HEK293 (cell line): ENCODE measurements around the gene NR2F2.

Experiments
- FEZF1 ChIP-seq: fragments of 450-650 bp; formaldehyde crosslinking; IDR thresholded peaks from 2 replicates; pipeline ENCODE4 v1.5.1; 2016; ENCODE audit warnings: missing biosample characterization, missing genetic modification characterization
- KLF10 ChIP-seq: fragments of 450-650 bp; IDR thresholded peaks from 2 replicates; pipeline ENCODE4 v1.5.1; 2018; ENCODE audit warnings: missing biosample characterization, mild to moderate bottlenecking, missing genetic modification characterization
- KLF8 ChIP-seq: fragments of 450-650 bp; formaldehyde crosslinking; IDR thresholded peaks from 2 replicates; pipeline ENCODE4 v1.5.1; 2016; ENCODE audit warnings: missing biosample characterization, missing genetic modification characterization
- PRDM6 ChIP-seq: fragments of 450-650 bp; formaldehyde crosslinking; IDR thresholded peaks from 2 replicates; pipeline ENCODE4 v1.5.1; 2017; ENCODE audit warnings: missing biosample characterization, missing genetic modification characterization
- SETDB1 ChIP-seq: IDR thresholded peaks from one replicate; pipeline ENCODE4 v1.6.1; 2017; ENCODE audit warnings: mild to moderate bottlenecking, low read length, moderate library complexity, mixed read lengths; ENCODE audit not compliant: insufficient read length
- SP3 ChIP-seq: fragments of 450-650 bp; formaldehyde crosslinking; IDR thresholded peaks from 2 replicates; pipeline ENCODE4 v1.5.1; 2016; ENCODE audit warnings: missing biosample characterization, missing genetic modification characterization
- SP7 ChIP-seq: fragments of 450-650 bp; formaldehyde crosslinking; IDR thresholded peaks from 2 replicates; pipeline ENCODE4 v1.5.1; 2016; ENCODE audit warnings: missing biosample characterization, missing genetic modification characterization
- ZBTB26 ChIP-seq: fragments of 450-650 bp; formaldehyde crosslinking; optimal IDR thresholded peaks from 2 replicates; pipeline ENCODE3; 2016; ENCODE audit warnings: missing biosample characterization, mild to moderate bottlenecking, missing genetic modification characterization
- ZFHX2 ChIP-seq: fragments of 450-650 bp; formaldehyde crosslinking; conservative IDR thresholded peaks from 2 replicates; pipeline ENCODE4 v1.5.1; 2016; ENCODE audit warnings: missing biosample characterization, missing genetic modification characterization
- ZFP69B ChIP-seq: fragments of 450-650 bp; formaldehyde crosslinking; IDR thresholded peaks from 2 replicates; pipeline ENCODE4 v1.5.1; 2016; ENCODE audit warnings: missing biosample characterization, missing genetic modification characterization
- ZIC2 ChIP-seq: fragments of 450-650 bp; formaldehyde crosslinking; IDR thresholded peaks from 2 replicates; pipeline ENCODE4 v1.5.1; 2016; ENCODE audit warnings: missing biosample characterization, missing genetic modification characterization
- ZNF133 ChIP-seq: fragments of 450-650 bp; formaldehyde crosslinking; IDR thresholded peaks from 2 replicates; pipeline ENCODE4 v1.5.1; 2016; ENCODE audit warnings: missing biosample characterization, missing genetic modification characterization
- ZNF2 ChIP-seq: fragments of 450-650 bp; formaldehyde crosslinking; IDR thresholded peaks from 2 replicates; pipeline ENCODE4 v1.5.1; 2016; ENCODE audit warnings: missing biosample characterization, missing genetic modification characterization
- ZNF324 ChIP-seq: fragments of 450-650 bp; formaldehyde crosslinking; IDR thresholded peaks from 2 replicates; pipeline ENCODE4 v1.5.1; 2016; ENCODE audit warnings: missing biosample characterization, missing genetic modification characterization
- ZNF423 ChIP-seq: fragments of 450-650 bp; formaldehyde crosslinking; IDR thresholded peaks from 2 replicates; pipeline ENCODE4 v1.5.1; 2016; ENCODE audit warnings: missing biosample characterization, missing genetic modification characterization
- ZNF426 ChIP-seq: fragments of 450-650 bp; formaldehyde crosslinking; IDR thresholded peaks from 2 replicates; pipeline ENCODE4 v1.5.1; 2017; ENCODE audit warnings: missing biosample characterization, missing genetic modification characterization, mild to moderate bottlenecking, inconsistent platforms, moderate library complexity
- ZNF501 ChIP-seq: fragments of 450-650 bp; formaldehyde crosslinking; IDR thresholded peaks from 2 replicates; pipeline ENCODE4 v1.5.1; 2016; ENCODE audit warnings: missing biosample characterization, missing genetic modification characterization
- ZNF514 ChIP-seq: fragments of 450-650 bp; formaldehyde crosslinking; IDR thresholded peaks from 2 replicates; pipeline ENCODE4 v1.5.1; 2016; ENCODE audit warnings: missing biosample characterization, missing genetic modification characterization
- ZNF561 ChIP-seq: fragments of 450-650 bp; IDR thresholded peaks from 2 replicates; pipeline ENCODE4 v1.5.1; 2018; ENCODE audit warnings: missing biosample characterization, missing genetic modification characterization, borderline replicate concordance
- ZNF571 ChIP-seq: fragments of 450-650 bp; formaldehyde crosslinking; IDR thresholded peaks from 2 replicates; pipeline ENCODE4 v1.5.0; 2017; ENCODE audit warnings: missing biosample characterization, missing genetic modification characterization
- ZNF785 ChIP-seq: fragments of 450-650 bp; formaldehyde crosslinking; IDR thresholded peaks from 2 replicates; pipeline ENCODE4 v1.5.1; 2016; ENCODE audit warnings: missing biosample characterization, missing genetic modification characterization
- ZNF837 ChIP-seq: fragments of 450-650 bp; formaldehyde crosslinking; IDR thresholded peaks from 2 replicates; pipeline ENCODE4 v1.5.1; 2016; ENCODE audit warnings: missing biosample characterization, missing genetic modification characterization
- TF ChIP-seq, protein P1 (sequence below): fragments of 450-650 bp; IDR thresholded peaks from 2 replicates; pipeline ENCODE4 v1.5.1; 2018; ENCODE audit warnings: missing biosample characterization, missing genetic modification characterization
- TF ChIP-seq, protein P2 (sequence below): fragments of 450-650 bp; IDR thresholded peaks from 2 replicates; pipeline ENCODE4 v1.5.1; 2018; ENCODE audit warnings: missing biosample characterization, mild to moderate bottlenecking, missing genetic modification characterization
- TF ChIP-seq, protein P3 (sequence below): fragments of 450-650 bp; formaldehyde crosslinking; IDR thresholded peaks from 2 replicates; pipeline ENCODE4 v1.5.1; 2016; ENCODE audit warnings: missing biosample characterization, missing genetic modification characterization
- TF ChIP-seq, protein P4 (sequence below): fragments of 450-650 bp; formaldehyde crosslinking; IDR thresholded peaks from 2 replicates; pipeline ENCODE4 v1.5.1; 2016; ENCODE audit warnings: missing biosample characterization, missing genetic modification characterization
- TF ChIP-seq, protein P5 (sequence below): fragments of 450-650 bp; formaldehyde crosslinking; IDR thresholded peaks from 2 replicates; pipeline ENCODE4 v1.5.1; 2016; ENCODE audit warnings: missing biosample characterization, missing genetic modification characterization, low read depth

NR2F2 gene

GRCh38 chr15:96330450-96331143 lies at the start of gene NR2F2 (continued):
- TF ChIP-seq ZBTB26 (peak; percentile 52), ZIC2 (0 out of 2 replicates have a peak, but pooled peaks have one; percentile 18), SP7 (tag by site-specific recombination) (peak; percentile 77), ZNF514 (no peak), SP3 (tag by site-specific recombination) (no peak), ZNF423 (tag by site-specific recombination) (no peak; the same call in 1 of the 2 replicates), ZNF133 (tag by site-specific recombination) (no peak), ZNF501 (tag by site-specific recombination) (peak; percentile 75; the same call in 1 of the 2 replicates), SETDB1 (no peak), KLF8 (tag by site-specific recombination) (peak; percentile 57), ZNF785 (tag by site-specific recombination) (no peak), ZFHX2 (0 out of 2 replicates have a peak, but pooled peaks have one; percentile 7), ZNF571 (tag by site-specific recombination) (no peak), ZFP69B (tag by site-specific recombination) (peak; percentile 80), ZNF561 (tag by site-specific recombination) (peak; percentile 68; the same call in 1 of the 2 replicates), KLF10 (tag by site-specific recombination) (peak; percentile 42; the same call in 1 of the 2 replicates), ZNF837 (tag by site-specific recombination) (no peak), FEZF1 (peak; percentile 98), ZNF324 (tag by site-specific recombination) (peak; percentile 64; the same call in 1 of the 2 replicates), ZNF426 (no peak), PRDM6 (tag by site-specific recombination) (peak; percentile 54; the same call in 1 of the 2 replicates), ZNF2 (tag by site-specific recombination) (peak; percentile 95)
- TF ChIP-seq, protein P1, sequence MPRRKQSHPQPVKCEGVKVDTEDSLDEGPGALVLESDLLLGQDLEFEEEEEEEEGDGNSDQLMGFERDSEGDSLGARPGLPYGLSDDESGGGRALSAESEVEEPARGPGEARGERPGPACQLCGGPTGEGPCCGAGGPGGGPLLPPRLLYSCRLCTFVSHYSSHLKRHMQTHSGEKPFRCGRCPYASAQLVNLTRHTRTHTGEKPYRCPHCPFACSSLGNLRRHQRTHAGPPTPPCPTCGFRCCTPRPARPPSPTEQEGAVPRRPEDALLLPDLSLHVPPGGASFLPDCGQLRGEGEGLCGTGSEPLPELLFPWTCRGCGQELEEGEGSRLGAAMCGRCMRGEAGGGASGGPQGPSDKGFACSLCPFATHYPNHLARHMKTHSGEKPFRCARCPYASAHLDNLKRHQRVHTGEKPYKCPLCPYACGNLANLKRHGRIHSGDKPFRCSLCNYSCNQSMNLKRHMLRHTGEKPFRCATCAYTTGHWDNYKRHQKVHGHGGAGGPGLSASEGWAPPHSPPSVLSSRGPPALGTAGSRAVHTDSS (tag by site-specific recombination) = peak; percentile 69; the same call in 1 of the 2 replicates
- TF ChIP-seq, protein P2, sequence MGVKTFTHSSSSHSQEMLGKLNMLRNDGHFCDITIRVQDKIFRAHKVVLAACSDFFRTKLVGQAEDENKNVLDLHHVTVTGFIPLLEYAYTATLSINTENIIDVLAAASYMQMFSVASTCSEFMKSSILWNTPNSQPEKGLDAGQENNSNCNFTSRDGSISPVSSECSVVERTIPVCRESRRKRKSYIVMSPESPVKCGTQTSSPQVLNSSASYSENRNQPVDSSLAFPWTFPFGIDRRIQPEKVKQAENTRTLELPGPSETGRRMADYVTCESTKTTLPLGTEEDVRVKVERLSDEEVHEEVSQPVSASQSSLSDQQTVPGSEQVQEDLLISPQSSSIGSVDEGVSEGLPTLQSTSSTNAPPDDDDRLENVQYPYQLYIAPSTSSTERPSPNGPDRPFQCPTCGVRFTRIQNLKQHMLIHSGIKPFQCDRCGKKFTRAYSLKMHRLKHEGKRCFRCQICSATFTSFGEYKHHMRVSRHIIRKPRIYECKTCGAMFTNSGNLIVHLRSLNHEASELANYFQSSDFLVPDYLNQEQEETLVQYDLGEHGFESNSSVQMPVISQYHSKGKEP = peak; percentile 92
- TF ChIP-seq, protein P3, sequence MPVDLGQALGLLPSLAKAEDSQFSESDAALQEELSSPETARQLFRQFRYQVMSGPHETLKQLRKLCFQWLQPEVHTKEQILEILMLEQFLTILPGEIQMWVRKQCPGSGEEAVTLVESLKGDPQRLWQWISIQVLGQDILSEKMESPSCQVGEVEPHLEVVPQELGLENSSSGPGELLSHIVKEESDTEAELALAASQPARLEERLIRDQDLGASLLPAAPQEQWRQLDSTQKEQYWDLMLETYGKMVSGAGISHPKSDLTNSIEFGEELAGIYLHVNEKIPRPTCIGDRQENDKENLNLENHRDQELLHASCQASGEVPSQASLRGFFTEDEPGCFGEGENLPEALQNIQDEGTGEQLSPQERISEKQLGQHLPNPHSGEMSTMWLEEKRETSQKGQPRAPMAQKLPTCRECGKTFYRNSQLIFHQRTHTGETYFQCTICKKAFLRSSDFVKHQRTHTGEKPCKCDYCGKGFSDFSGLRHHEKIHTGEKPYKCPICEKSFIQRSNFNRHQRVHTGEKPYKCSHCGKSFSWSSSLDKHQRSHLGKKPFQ (tag by site-specific recombination) = peak; percentile 84
- TF ChIP-seq, protein P4, sequence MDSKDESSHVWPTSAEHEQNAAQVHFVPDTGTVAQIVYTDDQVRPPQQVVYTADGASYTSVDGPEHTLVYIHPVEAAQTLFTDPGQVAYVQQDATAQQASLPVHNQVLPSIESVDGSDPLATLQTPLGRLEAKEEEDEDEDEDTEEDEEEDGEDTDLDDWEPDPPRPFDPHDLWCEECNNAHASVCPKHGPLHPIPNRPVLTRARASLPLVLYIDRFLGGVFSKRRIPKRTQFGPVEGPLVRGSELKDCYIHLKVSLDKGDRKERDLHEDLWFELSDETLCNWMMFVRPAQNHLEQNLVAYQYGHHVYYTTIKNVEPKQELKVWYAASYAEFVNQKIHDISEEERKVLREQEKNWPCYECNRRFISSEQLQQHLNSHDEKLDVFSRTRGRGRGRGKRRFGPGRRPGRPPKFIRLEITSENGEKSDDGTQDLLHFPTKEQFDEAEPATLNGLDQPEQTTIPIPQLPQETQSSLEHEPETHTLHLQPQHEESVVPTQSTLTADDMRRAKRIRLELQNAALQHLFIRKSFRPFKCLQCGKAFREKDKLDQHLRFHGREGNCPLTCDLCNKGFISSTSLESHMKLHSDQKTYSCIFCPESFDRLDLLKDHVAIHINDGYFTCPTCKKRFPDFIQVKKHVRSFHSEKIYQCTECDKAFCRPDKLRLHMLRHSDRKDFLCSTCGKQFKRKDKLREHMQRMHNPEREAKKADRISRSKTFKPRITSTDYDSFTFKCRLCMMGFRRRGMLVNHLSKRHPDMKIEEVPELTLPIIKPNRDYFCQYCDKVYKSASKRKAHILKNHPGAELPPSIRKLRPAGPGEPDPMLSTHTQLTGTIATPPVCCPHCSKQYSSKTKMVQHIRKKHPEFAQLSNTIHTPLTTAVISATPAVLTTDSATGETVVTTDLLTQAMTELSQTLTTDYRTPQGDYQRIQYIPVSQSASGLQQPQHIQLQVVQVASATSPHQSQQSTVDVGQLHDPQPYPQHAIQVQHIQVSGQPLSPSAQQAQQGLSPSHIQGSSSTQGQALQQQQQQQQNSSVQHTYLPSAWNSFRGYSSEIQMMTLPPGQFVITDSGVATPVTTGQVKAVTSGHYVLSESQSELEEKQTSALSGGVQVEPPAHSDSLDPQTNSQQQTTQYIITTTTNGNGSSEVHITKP (tag by site-specific recombination) = peak; percentile 96
- TF ChIP-seq, protein P5, sequence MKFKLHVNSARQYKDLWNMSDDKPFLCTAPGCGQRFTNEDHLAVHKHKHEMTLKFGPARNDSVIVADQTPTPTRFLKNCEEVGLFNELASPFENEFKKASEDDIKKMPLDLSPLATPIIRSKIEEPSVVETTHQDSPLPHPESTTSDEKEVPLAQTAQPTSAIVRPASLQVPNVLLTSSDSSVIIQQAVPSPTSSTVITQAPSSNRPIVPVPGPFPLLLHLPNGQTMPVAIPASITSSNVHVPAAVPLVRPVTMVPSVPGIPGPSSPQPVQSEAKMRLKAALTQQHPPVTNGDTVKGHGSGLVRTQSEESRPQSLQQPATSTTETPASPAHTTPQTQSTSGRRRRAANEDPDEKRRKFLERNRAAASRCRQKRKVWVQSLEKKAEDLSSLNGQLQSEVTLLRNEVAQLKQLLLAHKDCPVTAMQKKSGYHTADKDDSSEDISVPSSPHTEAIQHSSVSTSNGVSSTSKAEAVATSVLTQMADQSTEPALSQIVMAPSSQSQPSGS (tag by site-specific recombination) = 0 out of 2 replicates have a peak, but pooled peaks have one; percentile 9
